ENCODE data around the gene TRMT2B.
"Not testable (repeated sequence)": the region's sequence is repeated elsewhere in the genome, so short reads cannot be mapped to it uniquely, and the experiment has no call there.

TRMT2B gene

GRCh38 chrX:101051549-101052302 lies at the start of gene TRMT2B:
Gene TRMT2B, minus strand, starts transcription at chrX:101052111. Its CDS starts 9,822 bp downstream, at chrX:101042289.
- DNase-seq: peak; percentile 1 to 78 (median 36)

DNA sequence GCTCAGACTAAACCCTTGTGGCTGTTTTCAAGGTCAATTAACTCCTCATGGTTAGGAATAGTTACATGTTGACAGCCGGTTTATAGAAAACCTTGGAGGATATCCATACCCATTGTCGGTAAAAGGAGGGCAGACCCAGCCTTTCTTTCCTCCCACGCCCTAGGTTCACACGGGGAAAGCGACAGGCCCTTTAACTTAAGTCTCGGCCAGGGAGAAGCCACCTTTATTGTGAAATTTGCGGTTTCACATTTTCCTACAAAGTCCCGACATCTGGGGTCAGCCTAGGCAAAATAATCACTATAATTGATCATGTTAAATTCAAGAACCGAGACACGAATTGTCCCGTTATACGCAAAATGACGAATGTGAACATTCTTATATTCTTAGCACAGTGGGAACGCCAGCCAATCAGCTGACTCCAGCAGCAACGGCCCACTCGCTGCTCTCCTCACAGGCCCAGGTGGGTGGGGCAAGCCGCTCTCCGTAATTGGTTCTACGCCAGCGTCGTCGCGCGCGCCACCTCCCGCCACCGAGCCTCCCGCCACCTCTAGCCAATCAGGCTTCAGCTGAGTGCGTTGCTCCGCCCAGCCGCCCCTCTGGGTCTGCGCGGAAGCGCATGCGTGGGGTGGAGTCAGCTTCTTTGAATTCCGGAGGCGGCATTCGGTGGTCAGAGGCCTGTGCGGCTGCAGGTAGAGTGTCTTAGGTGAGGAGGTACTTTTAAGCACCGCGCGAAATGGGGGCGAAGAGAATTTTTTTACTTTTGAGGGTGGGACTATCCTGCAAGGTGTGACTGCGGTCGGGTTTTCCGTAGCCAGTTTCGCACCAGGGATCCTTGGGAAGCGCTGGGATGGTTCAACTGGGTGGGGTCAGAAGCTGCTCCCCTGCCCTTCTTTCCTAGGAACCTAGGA lies 45.9 kb upstream of the TRMT2B start, which contains the start of gene CENPI:
TSS of gene CENPI (plus strand) at position 659 of the 908 bp plus-strand sequence. CDS start 2,867 bp downstream, outside the sequence.
- DNase-seq: peak; percentile 5 to 91 (median 80)

DNA sequence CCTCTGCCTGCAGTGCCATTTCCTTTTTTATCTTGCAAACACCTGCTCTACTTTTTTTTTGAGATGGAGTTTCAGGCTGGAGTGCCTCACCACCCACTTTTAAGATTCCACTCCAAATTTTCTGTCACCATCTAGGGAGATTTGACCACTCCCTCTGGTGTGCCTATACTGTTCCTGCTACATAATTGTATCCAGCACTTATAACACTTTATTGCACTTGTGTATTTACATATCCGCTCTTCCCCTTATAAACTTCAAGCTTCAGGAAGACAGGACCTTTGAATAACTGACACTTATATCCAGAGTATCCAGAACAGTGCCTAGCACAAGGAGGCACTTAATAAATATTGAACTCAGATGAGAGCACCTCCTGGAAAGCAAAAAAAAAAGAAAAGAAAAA lies 39.9 kb upstream of the TRMT2B start:
- DNase-seq: no peak

GRCh38 chrX:101081231-101081630 lies 29.3 kb upstream of the TRMT2B start:
- DNase-seq: peak in 3 of 56 donors; percentile 0 to 6 (median 1)

- no peak for DNase-seq
These were observed 28.6 kb upstream of the TRMT2B start for GRCh38 chrX:101080326-101081124.

DNA sequence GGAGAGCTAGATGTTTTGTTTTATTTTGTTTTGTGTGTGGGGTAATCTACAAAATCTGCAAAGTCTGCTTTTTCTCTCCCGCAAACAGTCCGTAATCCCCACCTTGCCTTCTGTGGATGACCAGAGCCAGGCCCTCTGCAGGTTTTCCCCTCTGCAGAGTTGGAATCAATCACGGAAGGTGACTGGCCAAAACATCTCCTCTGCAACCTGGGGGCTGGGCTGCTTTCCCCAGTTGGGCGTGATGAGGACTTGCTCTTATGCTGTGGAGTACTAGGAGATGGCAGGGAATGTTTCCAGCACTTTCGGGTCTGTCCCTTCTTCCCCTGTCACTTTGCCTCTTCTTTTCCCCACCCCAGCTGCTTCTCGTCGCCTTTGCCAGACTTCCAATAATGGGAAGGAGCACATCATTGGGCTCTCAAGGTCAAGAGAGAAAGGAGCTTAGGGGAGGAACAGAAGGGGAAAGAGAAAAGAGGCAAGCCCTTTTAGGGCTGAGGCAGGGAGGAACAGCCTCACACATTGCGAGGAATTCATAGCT lies 27.9 kb upstream of the TRMT2B start:
- peak in 7 of 56 donors; percentile 0 to 9 (median 5) for DNase-seq

DNA sequence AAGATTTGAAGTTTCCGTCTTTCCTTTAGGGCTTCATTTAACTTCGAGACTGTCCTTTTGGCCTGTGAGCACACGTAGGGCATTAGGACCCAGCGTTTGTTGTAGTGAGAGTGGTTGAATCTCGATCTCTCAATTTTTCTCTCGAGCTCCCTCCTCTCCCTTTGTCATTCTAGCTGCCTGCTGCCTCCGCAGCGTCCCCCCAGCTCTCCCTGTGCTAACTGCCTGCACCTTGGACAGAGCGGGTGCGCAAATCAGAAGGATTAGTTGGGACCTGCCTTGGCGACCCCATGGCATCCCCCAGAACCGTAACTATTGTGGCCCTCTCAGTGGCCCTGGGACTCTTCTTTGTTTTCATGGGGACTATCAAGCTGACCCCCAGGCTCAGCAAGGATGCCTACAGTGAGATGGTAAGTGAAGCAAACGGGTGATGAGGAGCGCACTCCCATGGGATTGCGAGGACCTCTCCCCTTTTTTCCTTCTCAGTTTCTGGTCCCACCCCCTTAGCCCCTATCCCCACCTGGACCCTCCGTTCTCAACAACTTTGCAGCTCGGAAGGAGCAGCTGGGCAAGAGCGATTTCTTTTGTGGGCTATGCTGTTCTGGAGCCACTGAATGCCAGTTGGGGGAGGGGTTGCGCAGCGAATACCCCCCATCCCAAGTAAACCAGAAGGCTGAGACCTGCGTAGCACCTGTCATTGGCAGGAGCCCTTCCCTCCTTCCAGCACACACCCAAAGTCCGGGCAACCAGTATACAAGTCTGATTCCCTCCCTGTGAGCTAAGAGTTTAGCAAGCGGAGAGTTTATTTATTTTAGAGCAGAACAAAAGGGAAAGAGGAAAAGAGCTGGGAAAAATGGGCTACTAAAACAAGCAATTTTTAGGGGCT lies 27.0 kb upstream of the TRMT2B start, which contains the start of gene TMEM35A:
TSS of gene TMEM35A (plus strand) at position 164 of the 883 bp plus-strand sequence. CDS start at position 288, 124 bp downstream.
- DNase-seq: peak in 24 of 56 donors; percentile 0 to 25 (median 6)

DNA sequence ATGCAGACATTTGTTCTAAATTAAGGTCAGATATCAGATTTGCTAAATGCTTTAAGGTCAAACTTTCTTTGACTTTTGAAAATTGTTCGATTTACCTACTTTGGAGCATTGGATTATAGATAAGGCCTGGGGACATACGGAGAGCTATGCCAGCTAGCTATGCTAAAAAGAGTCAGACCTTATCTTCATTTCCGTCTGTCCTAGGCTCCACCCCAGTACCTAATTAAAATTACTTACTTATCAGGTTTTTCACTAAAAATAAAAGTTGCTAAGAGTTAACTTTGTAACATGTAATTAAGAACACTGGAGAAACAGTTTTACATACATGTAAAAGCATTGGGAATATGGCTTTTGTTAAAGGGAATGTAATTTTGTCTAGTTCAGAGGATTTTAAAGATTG lies 19.7 kb upstream of the TRMT2B start:
- DNase-seq: no peak

GRCh38 chrX:101062176-101062575 lies 10.3 kb upstream of the TRMT2B start:
- DNase-seq: no peak

- DNase-seq: no peak
These were observed 5.3 kb upstream of the TRMT2B start for GRCh38 chrX:101057093-101057714.

DNA sequence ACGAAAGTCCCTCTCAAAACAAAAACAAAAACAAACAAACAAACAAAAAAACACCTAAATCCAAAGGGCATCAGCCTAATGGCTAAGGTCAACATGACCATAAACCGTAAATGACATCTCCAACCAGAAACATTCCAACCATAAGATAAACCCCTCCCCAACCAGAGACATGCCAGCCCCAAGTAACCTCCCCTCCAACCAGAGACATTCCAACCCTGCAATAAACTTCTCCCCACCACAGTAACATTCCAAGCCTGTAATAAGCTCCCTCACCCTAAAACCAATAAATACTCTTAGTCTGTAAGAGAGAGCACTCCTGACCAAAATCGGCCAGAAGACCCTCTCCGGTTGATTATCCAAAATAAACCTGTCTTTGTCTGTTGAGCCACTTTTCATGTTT lies 4.6 kb upstream of the TRMT2B start:
- not testable (repeated sequence) for DNase-seq

GRCh38 chrX:101051153-101051548 lies 760 bp downstream of the TRMT2B start:
- DNase-seq: peak in 10 of 56 donors; percentile 0 to 31 (median 18)

- DNase-seq: no peak
These were observed 11.7 kb downstream of the TRMT2B start for GRCh38 chrX:101040197-101040596.

DNA sequence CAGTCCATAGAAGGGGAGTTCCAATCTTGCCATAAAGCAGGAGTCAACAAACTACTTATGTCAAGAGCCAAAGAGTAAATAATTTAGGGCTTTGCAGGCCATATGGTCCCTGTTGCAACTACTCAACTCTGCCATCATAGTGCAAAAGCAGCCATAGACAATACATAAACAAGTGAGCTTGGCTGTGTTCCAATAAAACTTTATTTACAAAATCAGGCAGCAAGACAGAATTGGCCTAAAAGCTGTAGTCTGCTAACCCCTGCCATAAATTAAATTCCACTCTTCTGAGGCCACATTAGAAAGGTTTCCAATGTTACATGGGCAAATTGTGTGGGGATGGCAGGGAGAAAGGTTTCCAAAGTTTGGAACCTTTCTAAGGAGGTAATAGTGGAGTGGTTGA lies 14.7 kb downstream of the TRMT2B start:
- no peak for DNase-seq

DNA sequence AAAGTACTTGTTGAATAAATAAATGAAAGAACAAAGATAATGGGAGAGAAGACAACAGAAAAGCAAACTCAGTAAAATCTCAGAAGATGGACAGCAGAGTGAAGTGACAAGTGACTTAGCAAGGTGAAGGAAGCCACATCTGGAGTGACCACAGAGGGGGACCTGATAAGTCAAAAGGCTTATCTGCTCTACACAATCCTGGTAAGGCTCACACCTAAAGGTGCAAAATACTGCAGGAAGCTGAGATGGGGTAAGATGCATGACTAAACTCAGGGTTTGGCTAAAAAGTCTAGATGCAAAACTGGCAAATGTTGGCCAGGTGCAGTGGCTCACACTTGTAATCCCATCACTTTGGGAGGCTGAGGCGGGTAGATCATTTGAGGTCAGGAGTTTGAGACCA lies 22.2 kb downstream of the TRMT2B start:
- no peak for DNase-seq

DNA sequence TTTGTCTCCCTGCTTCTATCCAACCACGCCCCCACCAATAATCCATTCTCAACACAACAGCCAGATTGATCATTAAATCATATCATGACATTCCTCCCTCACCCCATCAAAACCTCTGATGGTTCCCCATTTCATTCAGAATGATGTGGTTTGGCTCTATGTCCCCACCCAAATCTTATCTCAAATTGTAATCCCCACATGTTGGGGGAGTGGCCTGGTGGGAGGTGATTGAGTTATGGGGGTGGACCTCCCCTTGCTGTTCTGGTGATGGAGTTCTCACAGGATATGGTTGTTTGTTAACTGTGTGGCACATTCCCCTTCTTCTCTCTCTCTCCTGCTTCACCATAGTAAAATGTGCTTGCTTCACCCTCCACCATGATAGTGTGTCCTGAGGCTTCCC lies 23.3 kb downstream of the TRMT2B start:
- no peak for DNase-seq

DNA sequence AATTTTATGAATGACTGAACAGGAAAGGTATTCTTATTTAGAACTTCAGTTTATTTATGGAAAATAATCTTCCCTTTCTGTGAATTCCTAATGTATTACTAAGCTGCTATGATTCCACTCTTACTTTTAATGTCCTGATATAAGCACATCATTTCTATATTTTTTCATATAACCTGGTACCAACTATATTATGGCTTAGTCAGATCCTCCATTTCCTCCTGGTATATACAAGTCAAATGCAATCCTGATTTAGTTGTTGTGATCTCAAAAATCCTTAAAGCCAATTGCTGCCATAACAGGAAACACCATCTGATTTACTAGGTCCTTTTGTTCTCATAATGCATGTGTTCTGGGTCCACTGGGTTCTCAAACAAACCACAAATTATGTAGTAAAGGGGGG lies 26.8 kb downstream of the TRMT2B start:
- no peak for DNase-seq

DNA sequence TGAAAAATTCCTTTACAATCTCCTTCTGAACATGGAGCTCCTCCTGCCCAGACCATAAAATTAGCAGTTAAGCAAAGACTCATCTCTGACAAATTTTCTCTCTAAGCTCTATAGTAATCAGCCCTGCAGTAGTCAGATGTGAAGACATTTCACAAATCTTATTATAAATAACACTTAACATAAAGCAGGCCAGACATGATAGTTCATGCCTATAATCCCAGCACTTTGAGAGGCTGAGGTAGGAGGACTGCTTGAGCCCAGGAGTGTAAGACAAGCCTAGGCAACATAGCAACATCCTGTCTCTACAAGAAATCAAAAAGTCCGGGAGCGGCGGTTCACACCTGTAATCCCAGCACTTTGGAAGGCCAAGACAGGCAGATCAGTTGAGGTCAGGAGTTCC lies 29.9 kb downstream of the TRMT2B start:
- DNase-seq: no peak

DNA sequence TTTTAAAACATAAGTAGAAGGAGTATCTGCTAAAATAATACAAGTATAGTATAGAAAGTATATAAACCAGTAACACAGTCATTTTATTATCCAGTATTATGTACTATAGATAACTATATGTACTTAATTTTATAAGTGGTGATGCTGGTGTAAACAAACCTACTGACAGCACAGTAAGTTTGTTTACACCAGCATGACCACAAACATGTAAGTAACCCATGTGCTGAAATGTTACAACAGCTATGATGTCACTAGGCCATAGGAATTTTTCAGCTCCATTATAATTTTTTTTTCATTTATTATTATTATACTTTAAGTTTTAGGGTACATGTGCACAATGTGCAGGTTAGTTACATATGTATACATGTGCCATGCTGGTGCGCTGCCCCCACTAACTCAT lies 39.9 kb downstream of the TRMT2B start:
- not testable (repeated sequence) for DNase-seq
